GM18858 (cell line): ENCODE data around the gene C4orf36.
"Not testable (repeated sequence)": the region's sequence is repeated elsewhere in the genome, so short reads cannot be mapped to it uniquely, and the experiment has no call there.

Source experiments
- ATAC-seq: cut with Tn5 transposase; IDR thresholded peaks from one replicate; pipeline ENCODE4 v1.9.1; 2021; ENCODE audit not compliant: unreplicated experiment

Gene C4orf36

DNA sequence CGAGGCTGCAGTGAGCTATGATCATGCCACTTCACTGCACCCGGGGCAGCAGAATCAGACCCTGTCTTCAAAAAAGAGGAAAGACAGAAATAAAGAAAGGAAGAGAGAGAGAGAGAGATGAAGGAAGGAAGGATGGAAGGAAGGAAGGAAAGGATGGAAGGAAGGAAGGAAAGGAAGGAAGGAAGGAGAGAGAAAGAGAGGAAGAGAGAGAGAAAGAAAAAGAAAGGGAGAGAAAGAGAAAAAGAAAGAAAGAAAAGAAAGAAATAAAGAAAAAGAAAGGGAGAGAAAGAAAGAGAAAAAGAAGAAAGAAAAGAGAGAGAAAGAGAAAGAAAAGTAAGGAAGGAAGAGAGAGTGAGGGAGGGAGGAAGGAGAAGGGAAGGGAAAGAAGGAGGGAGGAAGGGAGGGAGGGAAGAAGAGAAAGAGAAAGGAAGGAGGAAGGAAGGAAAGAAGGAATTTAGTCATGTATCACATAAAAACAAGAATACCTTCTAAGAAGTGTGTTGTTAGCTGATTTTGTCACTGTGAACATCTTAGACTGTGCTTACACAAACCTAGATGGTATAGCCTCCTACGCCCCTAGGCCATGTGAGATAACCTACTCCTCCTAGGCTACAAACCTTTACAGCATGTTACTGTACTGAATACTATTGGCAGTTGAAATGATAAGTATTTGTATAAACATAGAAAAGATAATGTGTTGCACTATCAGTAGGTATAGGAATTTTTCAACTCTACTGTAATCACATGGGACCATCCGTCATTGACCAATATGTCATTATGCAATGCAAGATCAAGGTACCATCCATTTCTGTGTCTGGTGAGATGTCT is 25.2 kb upstream of the C4orf36 start:
- ATAC-seq = no peak

DNA sequence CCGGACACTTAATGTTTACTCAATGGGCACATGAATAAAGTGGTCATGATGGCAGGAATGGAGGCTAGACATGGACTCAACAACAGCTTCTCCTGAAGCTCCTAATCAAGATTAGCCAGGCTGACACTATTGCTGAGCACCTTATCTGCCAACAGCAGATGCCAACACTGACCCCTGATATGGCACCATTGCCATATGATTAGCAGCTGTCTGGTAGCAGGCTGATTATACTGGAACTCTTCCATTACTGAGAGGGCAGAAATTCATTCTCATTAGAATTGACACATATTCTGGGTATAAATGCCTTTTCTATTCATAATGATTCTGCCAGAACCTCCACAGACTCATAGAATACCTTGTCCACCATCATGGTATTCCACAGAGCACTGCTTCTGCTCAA is 24.2 kb upstream of the C4orf36 start:
- no peak for ATAC-seq

DNA sequence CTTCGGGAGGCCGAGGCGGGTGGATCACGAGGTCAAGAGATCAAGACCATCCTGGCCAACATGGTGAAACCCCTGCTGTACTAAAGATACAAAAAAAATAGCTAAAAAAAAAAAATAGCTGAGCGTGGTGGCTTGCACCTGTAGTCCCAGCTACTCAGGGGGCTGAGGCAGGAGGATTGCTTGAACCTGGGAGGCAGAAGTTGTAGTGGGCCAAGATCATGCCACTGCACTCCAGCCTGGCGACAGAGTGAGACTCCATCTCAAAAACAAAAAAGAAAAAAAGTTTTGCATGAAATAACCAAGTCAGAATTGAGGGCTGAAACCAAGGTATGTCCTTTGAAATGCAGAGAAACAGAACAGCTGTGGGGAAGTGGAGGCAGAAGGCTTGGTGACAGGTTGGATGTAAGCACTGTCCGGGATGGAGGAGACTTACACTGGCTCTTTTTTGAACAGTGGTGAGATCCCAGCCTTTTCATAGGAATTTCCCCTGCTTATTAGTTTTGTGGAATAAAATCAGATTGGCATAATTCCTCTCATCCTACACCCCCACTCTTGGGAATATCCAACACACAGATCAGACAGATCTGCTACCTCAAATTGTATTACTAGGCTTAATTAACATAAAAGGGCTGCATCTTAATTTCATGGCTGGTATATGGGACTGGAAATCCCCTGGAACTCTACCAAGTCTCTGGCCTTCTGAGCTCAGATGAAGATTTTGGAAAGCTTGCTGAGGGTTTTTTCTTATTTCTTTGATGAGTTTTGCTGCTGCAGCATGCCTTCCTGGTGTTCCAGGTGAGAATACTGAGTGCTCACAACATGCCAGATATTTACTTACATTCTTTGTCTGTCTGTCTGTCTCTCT is 18.8 kb upstream of the C4orf36 start:
- no peak for ATAC-seq

DNA sequence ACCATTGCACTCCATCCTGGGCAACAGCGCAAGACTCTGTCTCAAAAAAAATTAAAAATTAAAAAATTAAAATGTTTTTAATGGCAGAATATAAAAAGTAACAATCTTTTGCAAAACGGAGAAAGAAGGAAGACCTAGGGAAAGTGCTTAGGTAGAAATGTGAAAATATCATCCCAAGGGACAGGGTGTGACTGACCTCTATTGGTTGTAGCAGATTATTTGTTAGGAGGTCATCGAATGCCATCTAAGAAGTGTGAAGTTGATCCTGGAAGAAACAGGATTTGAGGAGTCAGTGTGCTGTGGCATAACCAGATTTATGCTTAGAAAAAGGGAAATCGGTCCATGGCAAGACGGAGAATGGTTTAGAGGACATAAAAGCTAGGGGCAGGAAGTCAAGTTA is 18.1 kb upstream of the C4orf36 start:
- no peak for ATAC-seq

DNA sequence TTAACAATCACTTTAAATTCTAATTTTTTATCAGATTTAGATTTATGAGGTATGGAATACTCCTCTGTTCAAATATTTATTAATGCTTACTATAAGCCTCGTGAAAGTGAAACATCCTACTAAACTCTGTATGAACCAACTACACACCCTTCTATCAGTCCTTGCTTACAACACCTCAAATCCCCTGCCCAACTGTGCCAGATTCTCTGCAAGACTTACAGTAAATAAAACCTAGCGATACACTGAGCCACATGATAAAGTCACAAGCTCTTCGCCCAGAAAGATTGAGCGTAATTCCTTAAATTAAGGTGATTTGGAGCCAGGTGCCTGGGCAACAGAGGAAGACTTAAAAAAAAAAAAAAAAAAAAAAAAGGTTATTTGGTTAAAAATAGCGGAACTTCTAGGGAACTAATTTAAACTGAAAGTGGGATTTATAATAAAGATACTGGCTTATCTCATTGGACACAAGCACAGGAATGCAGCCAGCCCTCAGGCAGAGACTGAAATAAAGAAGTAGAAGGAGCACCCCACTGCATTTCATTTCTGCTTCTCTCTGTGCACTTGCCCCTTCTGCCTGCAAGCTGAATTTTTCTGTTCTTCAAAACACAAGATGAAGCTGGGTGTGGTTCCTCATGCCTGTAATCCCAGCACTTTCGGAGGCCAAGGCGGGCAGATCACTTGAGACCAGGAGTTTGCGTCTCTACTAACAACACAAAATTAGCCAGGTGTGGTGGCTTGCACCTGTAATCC is 17.5 kb upstream of the C4orf36 start:
- ATAC-seq = no peak

DNA sequence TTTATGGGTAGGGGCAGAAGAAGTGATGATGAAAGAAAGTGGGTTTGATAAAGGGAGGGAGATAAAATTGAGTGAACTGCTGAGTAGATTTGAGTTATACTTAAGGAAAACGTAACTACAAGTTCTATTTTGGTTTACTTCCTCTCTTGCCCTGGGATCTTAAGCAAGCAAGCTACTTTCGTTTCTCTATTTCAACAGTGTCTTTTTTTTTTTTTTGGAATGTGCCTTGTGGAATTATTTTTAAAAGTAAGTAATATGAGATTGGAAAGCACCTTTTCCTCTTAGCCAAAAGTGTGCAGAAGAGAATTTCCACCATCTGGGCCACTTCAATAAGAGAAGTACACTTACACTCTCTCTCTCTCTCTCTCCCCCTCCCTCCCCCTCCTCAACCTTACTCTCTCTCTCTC is 16.0 kb upstream of the C4orf36 start:
- no peak for ATAC-seq

DNA sequence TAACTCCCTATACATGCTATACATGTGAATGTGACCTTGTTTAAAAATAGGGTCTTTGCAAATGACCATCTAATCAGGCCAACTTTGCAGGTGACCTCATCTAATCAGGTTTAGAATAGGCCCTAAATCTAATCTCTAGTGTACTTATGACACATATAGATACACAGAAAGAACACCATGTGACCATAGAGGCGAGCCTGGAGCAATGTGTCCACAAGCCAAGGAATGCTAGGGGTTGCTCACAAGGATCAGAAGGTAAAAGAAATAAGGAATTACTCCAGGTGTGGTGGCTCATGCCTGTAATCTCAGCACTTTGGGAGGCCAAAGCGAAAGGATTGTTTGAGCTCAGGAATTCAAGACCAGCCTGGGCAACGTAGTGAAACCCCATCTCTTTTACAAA is 9.6 kb upstream of the C4orf36 start:
- no peak for ATAC-seq

DNA sequence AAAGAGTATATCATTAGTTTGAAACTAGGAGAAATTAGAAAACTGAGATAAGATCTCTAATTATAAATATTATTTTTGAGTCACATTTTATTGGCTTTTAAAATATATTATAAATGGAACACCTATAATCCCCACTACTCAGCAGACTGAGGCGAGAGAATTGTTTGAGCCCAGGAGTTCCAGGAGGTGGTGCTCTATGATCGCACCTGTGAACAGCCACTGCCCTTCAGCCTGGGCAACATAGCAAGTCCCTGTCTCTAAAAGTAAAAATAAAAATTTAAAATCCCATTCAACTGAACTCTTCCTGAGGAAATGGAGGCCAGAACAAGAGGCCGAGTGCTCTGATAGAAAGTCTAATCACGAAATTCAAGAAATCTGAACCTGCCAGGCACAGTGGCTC is 6.3 kb upstream of the C4orf36 start:
- ATAC-seq = no peak

DNA sequence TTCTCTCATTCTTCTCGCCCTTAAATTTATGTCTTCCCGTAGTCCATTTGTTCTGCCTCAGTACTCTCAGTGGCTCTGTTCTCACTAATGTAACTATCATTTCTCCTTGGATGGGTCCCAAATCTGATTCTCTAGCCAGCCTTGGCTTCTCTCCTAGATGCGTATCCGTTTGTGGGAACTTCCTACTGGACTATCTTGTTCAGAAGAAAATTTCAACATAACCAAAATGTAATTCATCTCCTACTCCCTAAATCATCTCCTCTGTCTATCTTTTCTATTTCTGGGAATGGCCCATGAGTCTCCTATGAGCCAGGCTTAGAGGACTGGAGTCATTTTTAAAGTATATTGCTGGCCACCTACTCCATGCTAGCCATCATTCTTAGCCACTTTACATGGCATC is 4.4 kb upstream of the C4orf36 start:
- no peak for ATAC-seq

DNA sequence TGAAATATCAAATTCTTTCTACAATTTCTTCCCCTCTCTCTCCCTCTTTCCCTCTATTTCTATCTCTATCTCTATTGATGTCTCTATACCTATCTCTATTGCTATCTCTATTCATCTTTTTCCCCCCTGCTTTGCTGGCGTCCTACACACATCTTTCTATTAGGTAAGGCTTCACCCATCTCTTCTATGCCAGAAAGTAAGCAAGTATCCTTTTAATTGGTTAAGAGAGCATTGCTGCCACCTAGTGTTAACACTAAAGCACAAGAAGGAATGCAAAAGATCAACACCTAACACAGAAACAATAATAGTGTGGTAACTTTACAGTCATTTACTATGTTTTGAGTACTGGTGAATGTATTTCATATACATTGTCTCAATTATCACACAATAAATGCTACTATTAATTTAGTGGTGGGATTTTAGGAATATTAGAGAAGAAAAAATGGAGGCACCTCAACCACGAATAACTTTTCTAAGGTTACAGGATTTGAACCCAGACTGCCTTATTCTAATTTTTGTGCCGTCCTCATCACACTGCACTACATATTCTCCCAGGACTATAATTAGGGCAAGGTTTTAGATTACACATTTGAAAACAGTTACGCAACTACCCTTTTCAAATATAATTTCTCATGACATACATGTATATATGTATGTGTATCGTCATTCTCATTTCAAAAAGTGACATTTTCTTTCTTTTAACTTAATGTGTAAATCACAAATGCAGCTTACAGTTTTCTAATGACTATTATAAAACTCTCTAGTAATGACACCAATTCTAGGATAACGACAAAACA is 3.7 kb upstream of the C4orf36 start:
- ATAC-seq = peak; percentile 57

DNA sequence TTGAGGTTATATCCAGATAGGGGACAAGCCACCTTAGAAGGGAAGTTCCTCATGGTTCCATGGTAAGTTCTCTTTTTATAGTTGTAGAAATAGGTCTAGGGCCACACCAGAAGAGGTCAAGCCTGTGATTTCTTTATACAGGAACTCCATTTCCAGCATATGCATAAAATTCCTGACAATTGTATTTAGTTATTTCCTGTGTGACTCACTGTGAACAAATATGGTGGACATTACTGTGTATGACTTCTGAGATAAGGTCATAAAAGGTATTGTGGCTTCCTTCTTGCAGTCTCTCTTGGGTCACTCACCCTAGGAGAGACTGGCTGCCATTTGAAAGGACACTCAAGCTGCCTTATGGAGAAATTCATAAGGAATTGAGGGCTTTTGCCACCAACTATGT is 2.2 kb upstream of the C4orf36 start:
- ATAC-seq = no peak

DNA sequence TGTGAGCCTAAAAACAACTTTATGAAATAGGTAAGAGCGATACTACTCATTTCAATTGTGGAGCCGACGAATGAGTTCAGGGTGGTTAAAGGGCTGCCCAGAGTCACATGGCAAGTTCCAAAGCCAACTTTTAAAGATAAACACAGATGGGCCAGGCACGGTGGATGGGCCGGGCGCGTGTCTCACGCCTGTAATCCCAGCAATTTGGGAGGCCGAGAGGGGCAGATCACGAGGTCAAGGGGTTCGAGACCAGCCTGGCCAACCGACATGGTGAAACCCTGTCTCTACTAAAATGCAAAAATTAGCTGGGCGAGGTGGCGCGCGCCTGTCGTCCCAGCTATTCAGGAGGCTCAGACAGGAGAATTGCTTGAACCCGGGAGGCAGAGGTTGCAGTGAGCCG is 914 bp upstream of the C4orf36 start:
- no peak for ATAC-seq

DNA sequence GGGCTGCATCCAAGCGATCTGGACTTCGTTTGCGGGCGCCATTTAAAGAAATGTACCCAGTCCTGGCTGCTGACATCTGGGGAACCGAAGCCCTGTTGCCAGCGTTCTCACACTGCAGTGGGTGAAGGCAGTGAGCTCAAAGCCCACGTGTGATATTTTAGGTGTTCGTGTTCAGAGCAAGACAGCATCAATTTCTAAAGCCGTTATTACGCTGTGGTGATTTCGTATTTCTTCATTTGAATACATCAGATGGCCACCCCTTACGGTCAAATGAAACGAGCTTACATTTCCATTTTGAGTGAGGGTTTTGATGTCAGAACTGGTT is 376 bp upstream of the C4orf36 start:
- no peak for ATAC-seq

DNA sequence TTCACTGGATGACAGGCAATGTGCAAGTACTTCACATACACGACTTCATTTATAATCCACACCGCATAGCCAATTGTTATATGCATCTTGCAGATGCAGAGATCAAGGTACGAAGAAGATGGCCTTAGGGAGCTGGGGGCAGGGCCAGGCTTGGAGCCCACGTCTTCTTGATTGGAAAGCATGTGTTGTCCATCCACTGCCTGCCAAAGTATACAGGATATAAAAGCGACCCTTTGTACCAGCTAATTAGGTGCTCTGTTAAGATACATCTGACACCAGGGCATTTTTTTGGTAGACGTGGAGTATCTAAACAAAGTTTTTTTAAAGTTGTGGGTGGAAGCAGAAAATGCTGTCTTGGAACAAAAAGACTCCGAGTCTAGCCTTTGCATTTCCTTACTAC is 1.4 kb downstream of the C4orf36 start:
- ATAC-seq = no peak

DNA sequence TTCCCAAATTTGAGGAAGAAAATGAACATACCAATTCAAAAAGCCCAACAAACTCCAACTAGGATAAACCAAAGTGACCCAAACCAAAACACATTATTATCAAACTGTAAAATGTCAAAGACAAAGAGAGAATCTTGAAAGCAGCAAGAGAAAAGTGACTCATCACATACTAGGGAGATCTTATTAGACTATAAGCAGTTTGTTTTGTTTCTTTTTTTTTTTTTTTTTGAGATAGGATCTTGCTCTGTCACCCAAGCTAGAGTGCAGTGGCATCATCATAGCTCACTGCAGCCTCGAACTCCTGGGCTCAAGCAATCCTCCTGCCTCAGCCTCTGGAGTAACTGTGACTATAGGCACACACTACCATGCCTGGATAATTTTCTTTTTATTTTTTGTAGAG is 12.6 kb downstream of the C4orf36 start:
- no peak for ATAC-seq

DNA sequence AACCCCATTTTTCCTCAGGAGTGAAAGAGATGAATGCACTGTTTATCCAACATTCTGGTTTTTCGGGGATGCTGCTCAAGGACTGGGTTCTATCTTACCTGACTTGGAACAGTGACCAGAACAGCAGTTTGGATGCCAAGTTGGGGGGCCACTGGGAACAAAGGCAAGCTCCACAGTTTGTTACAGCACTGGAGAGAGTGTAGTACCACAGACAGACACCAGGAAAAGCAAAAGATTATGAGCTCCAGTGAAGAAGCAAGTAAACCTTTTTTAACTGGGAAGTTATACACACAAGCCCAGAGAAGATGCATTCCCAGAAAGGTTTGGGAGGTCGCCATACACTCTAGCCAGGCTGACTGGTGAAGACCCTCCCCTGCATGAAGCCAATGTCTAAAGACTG is 13.6 kb downstream of the C4orf36 start:
- ATAC-seq = no peak

DNA sequence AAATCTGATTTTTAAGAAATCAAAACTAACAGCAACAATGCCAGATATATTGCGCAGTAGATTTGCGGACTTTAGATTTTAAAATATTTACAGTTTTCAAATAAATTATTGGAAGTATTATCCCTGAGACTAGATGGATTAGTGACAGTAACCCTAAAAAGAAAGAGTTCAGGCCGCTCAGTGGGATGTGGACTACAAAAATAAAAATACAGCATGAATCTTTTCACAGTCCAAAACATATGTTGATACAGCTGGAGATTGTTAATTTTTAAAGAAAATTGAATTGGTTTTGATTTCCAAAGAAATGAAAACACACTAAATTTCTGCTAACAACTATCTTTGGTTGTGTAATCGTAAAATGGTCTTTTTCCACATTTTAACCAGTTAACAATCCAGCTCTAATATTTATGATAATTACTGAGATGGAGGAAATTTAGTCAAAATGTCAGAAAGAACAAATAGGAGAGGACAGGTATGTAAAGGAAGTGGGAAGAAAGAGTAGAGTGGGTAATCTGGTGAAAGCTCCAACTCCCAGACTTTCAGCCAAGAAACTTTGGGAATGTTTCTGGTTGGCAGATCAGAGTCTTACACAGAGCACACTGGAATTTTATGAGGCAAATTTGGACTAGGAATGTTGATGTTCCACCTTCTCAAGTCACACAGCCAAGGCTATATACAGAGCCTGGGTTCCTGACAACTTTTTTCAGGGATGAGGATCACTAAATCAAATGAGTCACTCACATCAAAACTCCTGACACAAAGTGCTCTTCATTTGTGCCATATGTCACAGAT is 15.1 kb downstream of the C4orf36 start:
- ATAC-seq = no peak

DNA sequence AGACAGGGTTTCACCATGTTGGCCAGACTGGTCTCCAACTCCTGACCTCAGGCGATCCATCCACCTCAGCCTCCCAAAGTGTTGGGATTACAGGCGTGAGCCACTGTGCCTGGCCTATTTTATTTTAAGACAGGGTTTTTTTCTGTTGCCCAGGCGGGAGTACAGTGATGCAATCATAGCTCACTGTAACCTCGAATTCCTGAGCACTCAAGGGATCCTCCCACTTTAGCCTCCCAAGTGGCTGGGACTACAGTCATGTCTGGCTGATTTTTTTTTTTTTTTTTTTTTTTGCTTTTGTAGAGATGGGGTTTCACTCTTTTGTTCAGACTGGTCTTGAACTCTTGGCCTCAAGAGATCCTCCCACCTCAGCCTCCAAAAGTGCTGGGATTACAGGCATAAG is 16.8 kb downstream of the C4orf36 start:
- ATAC-seq = not testable (repeated sequence)

DNA sequence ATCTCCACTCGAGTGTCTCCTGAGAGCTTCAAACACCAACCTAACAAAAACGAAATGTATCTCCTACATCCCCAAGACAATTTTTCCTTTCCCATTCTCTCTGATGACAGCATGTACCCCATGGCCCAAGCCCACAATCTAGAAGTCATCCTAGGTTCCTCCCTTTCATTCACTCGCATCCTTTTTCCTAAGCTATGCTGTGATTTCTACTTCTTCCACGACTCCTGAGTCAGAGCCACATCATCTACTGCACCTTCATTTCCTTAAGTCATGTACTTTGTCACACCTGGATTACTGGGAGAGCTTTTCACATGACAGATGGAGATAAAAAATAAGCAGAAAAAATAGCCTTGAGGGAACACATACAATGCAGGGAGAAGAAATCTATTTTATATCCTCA is 20.1 kb downstream of the C4orf36 start:
- no peak for ATAC-seq

DNA sequence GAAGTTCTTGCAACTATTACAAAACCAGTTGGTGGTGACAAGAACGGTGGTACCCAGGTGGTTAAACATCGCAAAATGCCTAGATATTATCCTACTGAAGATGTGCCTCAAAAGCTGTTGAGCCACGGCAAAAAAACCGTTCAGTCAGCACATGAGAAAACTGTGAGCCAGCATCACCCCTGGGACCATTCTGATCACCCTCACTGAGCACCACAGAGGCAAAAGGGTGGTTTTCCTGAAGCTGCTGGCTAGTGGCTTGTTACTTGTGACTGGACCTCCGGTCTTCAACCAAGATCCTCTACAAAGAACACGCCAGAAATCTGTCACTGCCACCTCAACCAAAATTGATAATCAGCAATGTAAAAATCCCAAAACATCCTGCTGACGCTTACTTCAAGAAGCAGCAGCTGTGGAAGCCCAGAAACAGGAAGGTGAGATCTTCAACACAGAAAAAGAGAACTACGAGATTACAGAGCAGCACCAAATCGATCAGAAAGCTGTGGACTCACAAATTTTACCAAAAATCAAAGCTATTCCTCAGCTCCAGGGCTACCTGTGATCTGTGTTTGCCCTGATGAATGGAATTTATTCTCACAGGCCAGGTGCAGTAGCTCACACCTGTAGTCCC is 21.7 kb downstream of the C4orf36 start:
- no peak for ATAC-seq
